ENCODE results near the gene CATSPERZ. TPM values are rescaled to one million over a fixed set of nuclear protein-coding genes. Genes with fewer than 3 reads are reported as not detected.

Gene CATSPERZ
- total and polyA plus RNA-seq, 2 of the 13 experiments (the other 11 are each of a cell fraction or from before 2014, with no cell fraction given), result 0.22 to 0.48 TPM

- no peak for TF ChIP-seq ELF4 (CRISPR knock-in tag; IDR thresholded peaks at IDR 0.05; ENCODE audit: borderline replicate concordance)
- no peak for TF ChIP-seq SUZ12 (IDR thresholded peaks at IDR 0.05; ENCODE audit: low read depth, low read length)
- TF ChIP-seq MTERF4 (CRISPR knock-in tag; IDR thresholded peaks at IDR 0.05), result no peak
- TF ChIP-seq ZFP41 (CRISPR knock-in tag; IDR thresholded peaks at IDR 0.05; ENCODE audit: borderline replicate concordance), result no peak
- TF ChIP-seq ZNF703 (CRISPR knock-in tag; IDR thresholded peaks at IDR 0.05; ENCODE audit: borderline replicate concordance), result no peak
- no peak for TF ChIP-seq ZNF576 (CRISPR knock-in tag; IDR thresholded peaks at IDR 0.05)
- no peak for TF ChIP-seq SMYD3 (CRISPR knock-in tag; IDR thresholded peaks at IDR 0.05)
- TF ChIP-seq ZBTB14 (CRISPR knock-in tag; IDR thresholded peaks at IDR 0.05), result no peak
- no peak for TF ChIP-seq ZNF276 (CRISPR knock-in tag; IDR thresholded peaks at IDR 0.05; ENCODE audit: low read depth)
- no peak for TF ChIP-seq PAF1 (CRISPR knock-in tag; IDR thresholded peaks at IDR 0.05)
- no peak for TF ChIP-seq CSRNP1 (CRISPR knock-in tag; IDR thresholded peaks at IDR 0.05)
- no peak; the same call in 1 of the 2 replicates for TF ChIP-seq MXD1 (CRISPR knock-in tag; IDR thresholded peaks at IDR 0.05)
- TF ChIP-seq ZBTB49 (CRISPR knock-in tag; IDR thresholded peaks at IDR 0.05; ENCODE audit: borderline replicate concordance), result no peak
- TF ChIP-seq YEATS4 (CRISPR knock-in tag; IDR thresholded peaks at IDR 0.05; ENCODE audit: borderline replicate concordance), result no peak
- TF ChIP-seq BCL6 (CRISPR knock-in tag; IDR thresholded peaks at IDR 0.05), result no peak
- TF ChIP-seq SKI (IDR thresholded peaks at IDR 0.05; ENCODE audit: partially characterized antibody), result no peak
- no peak for TF ChIP-seq ISX (CRISPR knock-in tag; conservative IDR thresholded peaks at IDR 0.05)
Measured at GRCh38 chr11:64284048-64284961, 15.9 kb upstream of the CATSPERZ start, which contains the start of gene BAD (continued).

Data from HepG2 (cell line).